ENCODE results near the gene GADL1. TPM values are rescaled to one million over a fixed set of nuclear protein-coding genes. Genes with fewer than 3 reads are reported as not detected.

GADL1 gene
- total RNA-seq, 1 experiment from 2014 or later: not detected

GRCh38 chr3:30766522-30766921 is 127.9 kb downstream of the GADL1 start:
- H4K20me1 ChIP-seq (ENCODE audit: insufficient read depth): no peaks in the 10 kb centered on the region
- H3K36me3 ChIP-seq (ENCODE audit: control insufficient read depth in 1 of 2, insufficient read depth in 2 of 2, low read length in 2 of 2): no peaks in the 10 kb centered on the region
- no peak overlapping the region for H3K9ac ChIP-seq (ENCODE audit: low read length)
- intact Hi-C loops (cut with micrococcal nuclease): loop anchor here (5.0 kb wide), 1 partner anchor 681 kb away; no protein-coding TSS in a partner anchor
- no peaks in the 10 kb centered on the region for H3K9me2 ChIP-seq (ENCODE audit: insufficient read depth)
- BruUV-seq (replicated peaks): no TSS peak
- no peak overlapping the region for H2AFZ ChIP-seq (ENCODE audit: low read depth, low read length, poor library complexity, severe bottlenecking)
- ChIA-PET RAD21 (ENCODE audit: low non-redundant PET in 1 of 2, low total read pairs in 2 of 2, uncharacterized antibody in 2 of 2, unreplicated experiment in 2 of 2) (no interaction called here), POLR2A (no interaction called here), CTCF (no interaction called here)
- no peak overlapping the region for H3K4me3 ChIP-seq (replicated peaks in 1 of 2; ENCODE audit: low read depth in 1 of 2, low read length in 2 of 2)
- no peak overlapping the region for H3K27ac ChIP-seq (ENCODE audit: low read depth, low read length)
- H3K79me2 ChIP-seq (ENCODE audit: insufficient read depth, low read length): no peaks in the 10 kb centered on the region
- H3K27me3 ChIP-seq (ENCODE audit: insufficient read depth, low read length): no peaks in the 10 kb centered on the region
- H3K4me2 ChIP-seq (ENCODE audit: low read length): no peak overlapping the region
- peaks cover 6 to 13% of the 10 kb centered on the region in 2 experiments; a peak in 3 of 4 replicates for H3K4me1 ChIP-seq (ENCODE audit: control insufficient read depth in 1 of 2, insufficient read depth in 2 of 2, low read length in 2 of 2)
- ATAC-seq (no peak), DNase-seq (ENCODE audit: low read depth, low spot score) (no peak)
- no peak for TF ChIP-seq FOSL1 (IDR thresholded peaks at IDR 0.05; ENCODE audit: low read depth)
- no peak for TF ChIP-seq SP1 (IDR thresholded peaks at IDR 0.05; ENCODE audit: low read depth)
- no peak for TF ChIP-seq JUND (IDR thresholded peaks at IDR 0.05)
- TF ChIP-seq EGR1 (IDR thresholded peaks at IDR 0.05; ENCODE audit: low read depth): no peak
- no peaks in the 10 kb centered on the region for H3K9me3 ChIP-seq (ENCODE audit: control insufficient read depth in 1 of 2, insufficient read depth in 1 of 2, low read depth in 1 of 2, low read length in 2 of 2)

DNA sequence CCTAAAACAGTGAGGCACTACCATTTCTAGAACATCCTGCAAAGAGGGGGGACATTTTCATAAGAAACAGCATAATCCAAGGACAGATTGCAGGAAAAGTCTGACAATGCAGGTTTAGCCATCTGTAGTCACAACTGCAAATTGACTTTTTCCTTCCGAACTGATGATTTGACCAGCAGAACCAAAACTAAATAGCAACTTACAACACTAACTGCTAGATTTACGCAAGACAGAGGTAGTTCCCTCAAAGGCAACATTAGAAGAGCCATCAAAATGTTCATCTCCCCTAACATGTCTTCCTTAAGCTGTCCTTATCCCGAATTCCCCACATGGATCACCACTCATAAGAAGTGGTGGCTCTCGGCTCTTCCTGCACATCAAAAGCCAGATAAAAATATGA is 129.6 kb downstream of the GADL1 start:
- no TSS peak for BruUV-seq (replicated peaks)
- no peak overlapping the region for H3K4me2 ChIP-seq (ENCODE audit: low read length)
- DNase-seq (ENCODE audit: low read depth, low spot score) (no peak), ATAC-seq (no peak)
- H3K79me2 ChIP-seq (ENCODE audit: insufficient read depth, low read length): no peaks in the 10 kb centered on the region
- H3K4me1 ChIP-seq (ENCODE audit: control insufficient read depth in 1 of 2, insufficient read depth in 2 of 2, low read length in 2 of 2): peaks cover 0 to under 1% of the 10 kb centered on the region in 2 experiments; a peak in 2 of 4 replicates
- H3K27me3 ChIP-seq (ENCODE audit: insufficient read depth, low read length): no peaks in the 10 kb centered on the region
- intact Hi-C loops (cut with micrococcal nuclease): loop anchor here (5.0 kb wide), 1 partner anchor 682 kb away; no protein-coding TSS in a partner anchor
- no peak overlapping the region for H3K27ac ChIP-seq (ENCODE audit: low read depth, low read length)
- H3K9ac ChIP-seq (ENCODE audit: low read length): no peak overlapping the region
- ChIA-PET CTCF (no interaction called here), POLR2A (no interaction called here), RAD21 (ENCODE audit: low non-redundant PET in 1 of 2, low total read pairs in 2 of 2, uncharacterized antibody in 2 of 2, unreplicated experiment in 2 of 2) (no interaction called here)
- no peak overlapping the region for H2AFZ ChIP-seq (ENCODE audit: low read depth, low read length, poor library complexity, severe bottlenecking)
- H3K9me2 ChIP-seq (ENCODE audit: insufficient read depth): no peaks in the 10 kb centered on the region
- TF ChIP-seq JUND (IDR thresholded peaks at IDR 0.05) (no peak), EGR1 (IDR thresholded peaks at IDR 0.05; ENCODE audit: low read depth) (no peak), CEBPB (IDR thresholded peaks at IDR 0.05; ENCODE audit: low read depth) (no peak), ELF1 (IDR thresholded peaks at IDR 0.05; ENCODE audit: borderline replicate concordance, low read depth) (no peak), POLR2AphosphoS5 (IDR thresholded peaks at IDR 0.05; ENCODE audit: low read depth, low read length) (no peak), EZH2phosphoT487 (IDR thresholded peaks at IDR 0.05; ENCODE audit: borderline replicate concordance) (no peak), FOSL1 (IDR thresholded peaks at IDR 0.05; ENCODE audit: low read depth) (no peak), ZFX (IDR thresholded peaks at IDR 0.05) (no peak), YY1 (IDR thresholded peaks at IDR 0.05; ENCODE audit: extremely low read depth, insufficient replicate concordance, low read depth, low read length) (no peak), TCF7L2 (IDR thresholded peaks at IDR 0.05; ENCODE audit: borderline replicate concordance, extremely low read depth, insufficient read depth, insufficient read length) (no peak), CBX3 (IDR thresholded peaks at IDR 0.05; ENCODE audit: low read depth) (no peak)
- TF ChIP-seq, protein P1, sequence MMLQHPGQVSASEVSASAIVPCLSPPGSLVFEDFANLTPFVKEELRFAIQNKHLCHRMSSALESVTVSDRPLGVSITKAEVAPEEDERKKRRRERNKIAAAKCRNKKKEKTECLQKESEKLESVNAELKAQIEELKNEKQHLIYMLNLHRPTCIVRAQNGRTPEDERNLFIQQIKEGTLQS (IDR thresholded peaks at IDR 0.05): no peak
- TF ChIP-seq, protein P2, sequence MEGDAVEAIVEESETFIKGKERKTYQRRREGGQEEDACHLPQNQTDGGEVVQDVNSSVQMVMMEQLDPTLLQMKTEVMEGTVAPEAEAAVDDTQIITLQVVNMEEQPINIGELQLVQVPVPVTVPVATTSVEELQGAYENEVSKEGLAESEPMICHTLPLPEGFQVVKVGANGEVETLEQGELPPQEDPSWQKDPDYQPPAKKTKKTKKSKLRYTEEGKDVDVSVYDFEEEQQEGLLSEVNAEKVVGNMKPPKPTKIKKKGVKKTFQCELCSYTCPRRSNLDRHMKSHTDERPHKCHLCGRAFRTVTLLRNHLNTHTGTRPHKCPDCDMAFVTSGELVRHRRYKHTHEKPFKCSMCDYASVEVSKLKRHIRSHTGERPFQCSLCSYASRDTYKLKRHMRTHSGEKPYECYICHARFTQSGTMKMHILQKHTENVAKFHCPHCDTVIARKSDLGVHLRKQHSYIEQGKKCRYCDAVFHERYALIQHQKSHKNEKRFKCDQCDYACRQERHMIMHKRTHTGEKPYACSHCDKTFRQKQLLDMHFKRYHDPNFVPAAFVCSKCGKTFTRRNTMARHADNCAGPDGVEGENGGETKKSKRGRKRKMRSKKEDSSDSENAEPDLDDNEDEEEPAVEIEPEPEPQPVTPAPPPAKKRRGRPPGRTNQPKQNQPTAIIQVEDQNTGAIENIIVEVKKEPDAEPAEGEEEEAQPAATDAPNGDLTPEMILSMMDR (IDR thresholded peaks at IDR 0.05 in 2 of 3, conservative IDR thresholded peaks at IDR 0.05 in 1 of 3; ENCODE audit: borderline replicate concordance in 1 of 3, insufficient read depth in 1 of 3, low read depth in 2 of 3, low read length in 2 of 3): no peak
- TF ChIP-seq, protein P3, sequence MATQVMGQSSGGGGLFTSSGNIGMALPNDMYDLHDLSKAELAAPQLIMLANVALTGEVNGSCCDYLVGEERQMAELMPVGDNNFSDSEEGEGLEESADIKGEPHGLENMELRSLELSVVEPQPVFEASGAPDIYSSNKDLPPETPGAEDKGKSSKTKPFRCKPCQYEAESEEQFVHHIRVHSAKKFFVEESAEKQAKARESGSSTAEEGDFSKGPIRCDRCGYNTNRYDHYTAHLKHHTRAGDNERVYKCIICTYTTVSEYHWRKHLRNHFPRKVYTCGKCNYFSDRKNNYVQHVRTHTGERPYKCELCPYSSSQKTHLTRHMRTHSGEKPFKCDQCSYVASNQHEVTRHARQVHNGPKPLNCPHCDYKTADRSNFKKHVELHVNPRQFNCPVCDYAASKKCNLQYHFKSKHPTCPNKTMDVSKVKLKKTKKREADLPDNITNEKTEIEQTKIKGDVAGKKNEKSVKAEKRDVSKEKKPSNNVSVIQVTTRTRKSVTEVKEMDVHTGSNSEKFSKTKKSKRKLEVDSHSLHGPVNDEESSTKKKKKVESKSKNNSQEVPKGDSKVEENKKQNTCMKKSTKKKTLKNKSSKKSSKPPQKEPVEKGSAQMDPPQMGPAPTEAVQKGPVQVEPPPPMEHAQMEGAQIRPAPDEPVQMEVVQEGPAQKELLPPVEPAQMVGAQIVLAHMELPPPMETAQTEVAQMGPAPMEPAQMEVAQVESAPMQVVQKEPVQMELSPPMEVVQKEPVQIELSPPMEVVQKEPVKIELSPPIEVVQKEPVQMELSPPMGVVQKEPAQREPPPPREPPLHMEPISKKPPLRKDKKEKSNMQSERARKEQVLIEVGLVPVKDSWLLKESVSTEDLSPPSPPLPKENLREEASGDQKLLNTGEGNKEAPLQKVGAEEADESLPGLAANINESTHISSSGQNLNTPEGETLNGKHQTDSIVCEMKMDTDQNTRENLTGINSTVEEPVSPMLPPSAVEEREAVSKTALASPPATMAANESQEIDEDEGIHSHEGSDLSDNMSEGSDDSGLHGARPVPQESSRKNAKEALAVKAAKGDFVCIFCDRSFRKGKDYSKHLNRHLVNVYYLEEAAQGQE (IDR thresholded peaks at IDR 0.05; ENCODE audit: low read depth): no peak
- H3K36me3 ChIP-seq (ENCODE audit: control insufficient read depth in 1 of 2, insufficient read depth in 2 of 2, low read length in 2 of 2): no peaks in the 10 kb centered on the region
- H3K4me3 ChIP-seq (replicated peaks in 1 of 2; ENCODE audit: low read depth in 1 of 2, low read length in 2 of 2): no peak overlapping the region
- H4K20me1 ChIP-seq (ENCODE audit: insufficient read depth): no peaks in the 10 kb centered on the region
- no peaks in the 10 kb centered on the region for H3K9me3 ChIP-seq (ENCODE audit: control insufficient read depth in 1 of 2, insufficient read depth in 1 of 2, low read depth in 1 of 2, low read length in 2 of 2)
